Trophoblast cell (in vitro differentiated cells and primary cell): Measurements from ENCODE around the gene ATP6AP2.

ENCODE experiments used
- DNase-seq, 2 donors: peaks; one replicate each; pipeline ENCODE4 v3.0.0-alpha.2; 2016
- H2AFZ ChIP-seq: 2 replicates; pipeline ENCODE4 v1.6.1; 2013; ENCODE audit warnings: low read length, moderate library complexity, mild to moderate bottlenecking; ENCODE audit not compliant: insufficient read depth, poor library complexity
- H2AK5ac ChIP-seq: 2 replicates; pipeline ENCODE4 v1.6.1; 2013; ENCODE audit warnings: mild to moderate bottlenecking, low read length
- H2BK120ac ChIP-seq: 2 replicates; pipeline ENCODE4 v1.6.1; 2013; ENCODE audit warnings: low read length, mild to moderate bottlenecking, moderate library complexity; ENCODE audit not compliant: insufficient read depth, poor library complexity
- H2BK12ac ChIP-seq: 2 replicates; pipeline ENCODE4 v1.6.1; 2013; ENCODE audit warnings: mild to moderate bottlenecking, low read length, moderate library complexity
- H2BK5ac ChIP-seq: 2 replicates; pipeline ENCODE4 v1.6.1; 2013; ENCODE audit warnings: low read length, low read depth, moderate library complexity, mild to moderate bottlenecking; ENCODE audit not compliant: poor library complexity
- H3K14ac ChIP-seq: 2 replicates; pipeline ENCODE4 v1.6.1; 2013; ENCODE audit warnings: mild to moderate bottlenecking, low read length
- H3K18ac ChIP-seq: 2 replicates; pipeline ENCODE4 v1.6.1; 2013; ENCODE audit warnings: mild to moderate bottlenecking, low read length
- H3K23ac ChIP-seq: 2 replicates; pipeline ENCODE4 v1.6.1; 2013; ENCODE audit warnings: low read length
- H3K27ac ChIP-seq: 2 replicates; pipeline ENCODE4 v1.5.1; 2013; ENCODE audit warnings: low read depth, mild to moderate bottlenecking, inconsistent platforms, low read length, moderate library complexity
- H3K27me3 ChIP-seq: 2 replicates; pipeline ENCODE4 v1.6.1; 2013; ENCODE audit warnings: inconsistent platforms, mild to moderate bottlenecking, low read length, moderate library complexity; ENCODE audit not compliant: insufficient read depth
- H3K36me3 ChIP-seq, 2 experiments: 1 replicate in 1 of 2; 2 replicates in 1 of 2; pipeline ENCODE4 v1.6.1; 2013; ENCODE audit warnings: low read length in 2 of 2, mild to moderate bottlenecking in 2 of 2, moderate library complexity in 1 of 2; ENCODE audit not compliant: insufficient read depth in 2 of 2, control insufficient read depth in 1 of 2
- H3K4ac ChIP-seq: 2 replicates; pipeline ENCODE4 v1.6.1; 2013; ENCODE audit warnings: low read depth, mild to moderate bottlenecking, low read length, moderate library complexity
- H3K4me1 ChIP-seq, 2 experiments: 1 replicate in 1 of 2; 2 replicates in 1 of 2; pipeline ENCODE4 v1.6.1; 2013; ENCODE audit warnings: low read length in 2 of 2, mild to moderate bottlenecking in 2 of 2, moderate library complexity in 1 of 2; ENCODE audit not compliant: insufficient read depth in 2 of 2, control insufficient read depth in 1 of 2
- H3K4me2 ChIP-seq: 2 replicates; pipeline ENCODE4 v1.6.1; 2013; ENCODE audit warnings: inconsistent platforms, mild to moderate bottlenecking, low read length, moderate library complexity
- H3K4me3 ChIP-seq: 2 replicates; pipeline ENCODE4 v1.5.1; 2013; ENCODE audit warnings: mild to moderate bottlenecking, low read depth, low read length, inconsistent platforms
- H3K79me1 ChIP-seq: one replicate; pipeline ENCODE4 v1.6.1; 2013; ENCODE audit warnings: low read length
- H3K79me2 ChIP-seq: 2 replicates; pipeline ENCODE4 v1.6.1; 2013; ENCODE audit warnings: low read length, mild to moderate bottlenecking; ENCODE audit not compliant: control insufficient read depth, insufficient read depth, poor library complexity
- H3K9ac ChIP-seq: 2 replicates; pipeline ENCODE4 v1.6.1; 2013; ENCODE audit warnings: mild to moderate bottlenecking, low read length
- H3K9me3 ChIP-seq: 2 replicates; pipeline ENCODE4 v1.6.1; 2013; ENCODE audit warnings: low read depth, mild to moderate bottlenecking, control low read depth, inconsistent platforms, low read length; ENCODE audit not compliant: insufficient read depth
- H4K12ac ChIP-seq: 2 replicates; pipeline ENCODE4 v1.6.1; 2013; ENCODE audit warnings: low read depth, mild to moderate bottlenecking, low read length, moderate library complexity
- H4K8ac ChIP-seq: 2 replicates; pipeline ENCODE4 v1.6.1; 2013; ENCODE audit warnings: low read depth, mild to moderate bottlenecking, low read length, moderate library complexity
- H4K91ac ChIP-seq: one replicate; pipeline ENCODE4 v1.6.1; 2013; ENCODE audit warnings: low read depth, mild to moderate bottlenecking, low read length, moderate library complexity
- WGBS: extraction: QIAGEN DNeasy Blood & Tissue Kit; methylation state at CpG from one replicate; pipeline ENCODE4 v1.1.7; 2013; ENCODE audit warnings: missing lambda C conversion rate; ENCODE audit not compliant: insufficient read length, insufficient coverage; ENCODE audit errors: extremely low coverage; 5-methylcytosine and 5-hydroxymethylcytosine counted together

ATP6AP2 gene

GRCh38 chrX:40637687-40638086 is 56.9 kb downstream of the ATP6AP2 start:
- H3K36me3 ChIP-seq: peaks cover 16 to 33% of the 10 kb centered on the region in 2 experiments
- no peak overlapping the region for H4K91ac ChIP-seq
- H2BK5ac ChIP-seq: no peak overlapping the region
- no CpG with 5 or more reads among the region's 3 CpGs for WGBS
- H3K23ac ChIP-seq: no peak overlapping the region
- no peak overlapping the region for H2AK5ac ChIP-seq
- H3K9ac ChIP-seq: no peak overlapping the region
- no peak overlapping the region for H3K4me2 ChIP-seq
- H4K12ac ChIP-seq: no peak overlapping the region
- no peak overlapping the region for H4K8ac ChIP-seq
- H3K18ac ChIP-seq: no peak overlapping the region
- no peak overlapping the region for H3K4me3 ChIP-seq
- H3K79me1 ChIP-seq: no peaks in the 10 kb centered on the region
- no peak for DNase-seq
- H2AFZ ChIP-seq: no peak overlapping the region
- H2BK12ac ChIP-seq: no peak overlapping the region
- no peak overlapping the region for H2BK120ac ChIP-seq
- no peak overlapping the region for H3K14ac ChIP-seq
- H3K9me3 ChIP-seq: no peaks in the 10 kb centered on the region
- no peaks in the 10 kb centered on the region for H3K27me3 ChIP-seq
- no peak overlapping the region for H3K27ac ChIP-seq
- H3K79me2 ChIP-seq: no peaks in the 10 kb centered on the region
- H3K4me1 ChIP-seq: no peaks in the 10 kb centered on the region
- no peak overlapping the region for H3K4ac ChIP-seq

- H4K91ac ChIP-seq: no peak overlapping the region
- no peak overlapping the region for H3K9ac ChIP-seq
- no peak overlapping the region for H2AFZ ChIP-seq
- no peak overlapping the region for H3K4me3 ChIP-seq
- H3K4me2 ChIP-seq: no peak overlapping the region
- WGBS: no CpG with 5 or more reads among the region's 5 CpGs
- H3K14ac ChIP-seq: no peak overlapping the region
- H3K79me1 ChIP-seq: peaks cover 5% of the 10 kb centered on the region
- no peak overlapping the region for H3K23ac ChIP-seq
- H3K36me3 ChIP-seq: peaks cover 5 to 13% of the 10 kb centered on the region in 2 experiments
- H4K12ac ChIP-seq: no peak overlapping the region
- H3K27ac ChIP-seq: no peak overlapping the region
- H3K4ac ChIP-seq: no peak overlapping the region
- no peak overlapping the region for H2AK5ac ChIP-seq
- H4K8ac ChIP-seq: no peak overlapping the region
- H2BK120ac ChIP-seq: no peak overlapping the region
- H3K9me3 ChIP-seq: no peaks in the 10 kb centered on the region
- no peak overlapping the region for H2BK12ac ChIP-seq
- no peak overlapping the region for H2BK5ac ChIP-seq
- peaks cover 3 to 5% of the 10 kb centered on the region in 2 experiments for H3K4me1 ChIP-seq
- H3K27me3 ChIP-seq: no peaks in the 10 kb centered on the region
- peaks cover 14% of the 10 kb centered on the region for H3K79me2 ChIP-seq
- DNase-seq: peak in 1 of 2 donors; percentile 11
- no peak overlapping the region for H3K18ac ChIP-seq
These were observed 63.4 kb downstream of the ATP6AP2 start for GRCh38 chrX:40644176-40644575.

GRCh38 chrX:40644821-40645358 is 64.1 kb downstream of the ATP6AP2 start:
- H3K18ac ChIP-seq: no peak overlapping the region
- no peak overlapping the region for H2AK5ac ChIP-seq
- H2BK12ac ChIP-seq: no peak overlapping the region
- no CpG with 5 or more reads among the region's 4 CpGs for WGBS
- H3K27me3 ChIP-seq: no peaks in the 10 kb centered on the region
- H3K4me2 ChIP-seq: no peak overlapping the region
- H2AFZ ChIP-seq: no peak overlapping the region
- H3K14ac ChIP-seq: no peak overlapping the region
- no peak overlapping the region for H4K12ac ChIP-seq
- H3K4ac ChIP-seq: peak overlapping the region; percentile 62
- H3K9me3 ChIP-seq: no peaks in the 10 kb centered on the region
- peaks cover 14% of the 10 kb centered on the region for H3K79me2 ChIP-seq
- peak; percentile 1 to 29 for DNase-seq
- H3K4me1 ChIP-seq: peaks cover 3 to 5% of the 10 kb centered on the region in 2 experiments
- H4K8ac ChIP-seq: no peak overlapping the region
- H3K9ac ChIP-seq: no peak overlapping the region
- no peak overlapping the region for H4K91ac ChIP-seq
- H2BK5ac ChIP-seq: no peak overlapping the region
- no peak overlapping the region for H3K27ac ChIP-seq
- H3K23ac ChIP-seq: no peak overlapping the region
- H3K4me3 ChIP-seq: no peak overlapping the region
- peaks cover 5 to 13% of the 10 kb centered on the region in 2 experiments for H3K36me3 ChIP-seq
- H3K79me1 ChIP-seq: peaks cover 5% of the 10 kb centered on the region
- no peak overlapping the region for H2BK120ac ChIP-seq

GRCh38 chrX:40646489-40647306 is 65.9 kb downstream of the ATP6AP2 start:
- H3K4ac ChIP-seq: peak overlapping the region; percentile 64
- peaks cover 5% of the 10 kb centered on the region for H3K79me1 ChIP-seq
- DNase-seq: peak; percentile 16 to 48
- H4K12ac ChIP-seq: peak overlapping the region; percentile 44
- H3K18ac ChIP-seq: peak overlapping the region; percentile 85
- no peaks in the 10 kb centered on the region for H3K27me3 ChIP-seq
- H4K91ac ChIP-seq: peak overlapping the region; percentile 35
- peak overlapping the region; percentile 55 for H2BK120ac ChIP-seq
- no peak overlapping the region for H2BK12ac ChIP-seq
- H3K36me3 ChIP-seq: peaks cover 5 to 8% of the 10 kb centered on the region in 2 experiments
- peak overlapping the region; percentile 73 for H3K14ac ChIP-seq
- no CpG with 5 or more reads among the region's 33 CpGs for WGBS
- H3K79me2 ChIP-seq: peaks cover 14% of the 10 kb centered on the region
- peak overlapping the region; percentile 97 for H2AFZ ChIP-seq
- H4K8ac ChIP-seq: peak overlapping the region; percentile 74
- H3K9ac ChIP-seq: peak overlapping the region; percentile 76
- peak overlapping the region; percentile 91 for H3K4me2 ChIP-seq
- H2AK5ac ChIP-seq: no peak overlapping the region
- H2BK5ac ChIP-seq: peak overlapping the region; percentile 46
- no peaks in the 10 kb centered on the region for H3K9me3 ChIP-seq
- peaks cover 3 to 5% of the 10 kb centered on the region in 2 experiments for H3K4me1 ChIP-seq
- H3K23ac ChIP-seq: no peak overlapping the region
- peak overlapping the region; percentile 90 for H3K4me3 ChIP-seq
- H3K27ac ChIP-seq: peak overlapping the region; percentile 51
